ENCODE measurements around the gene FCRL6. TPM values are rescaled to one million over a fixed set of nuclear protein-coding genes. Genes with fewer than 3 reads are reported as not detected.
A peak's percentile ranks its signal among the peaks of the same experiment; 100 is the strongest.

The FCRL6 gene
- total RNA-seq, 1 experiment from 2014 or later, result not detected

- Mint-ChIP-seq H3K4me1 (ENCODE audit: insufficient read depth, unreplicated experiment) (peaks cover 5% of the 10 kb centered on the region), H3K4me3 (ENCODE audit: unreplicated experiment) (no peak overlapping the region)
- CTCF ChIA-PET, result interaction anchor here (0.6 to 7.1 kb wide), 5 partner anchors 25 to 214 kb away, joined by 3 to 54 read pairs (median 7); no protein-coding TSS in a partner anchor
These were observed 26.6 kb downstream of the FCRL6 start for GRCh38 chr1:159828581-159829272.

GRCh38 chr1:159829273-159829634 lies 27.1 kb downstream of the FCRL6 start:
- peak; percentile 36 for DNase-seq (ENCODE audit: unreplicated experiment)
- no peak for TF ChIP-seq CTCF (IDR thresholded peaks at IDR 0.05; ENCODE audit: unreplicated experiment)
- Mint-ChIP-seq H3K27ac (ENCODE audit: low read depth, unreplicated experiment) (no peak overlapping the region), H3K36me3 (ENCODE audit: insufficient read depth, unreplicated experiment) (no peaks in the 10 kb centered on the region), H3K9me3 (ENCODE audit: unreplicated experiment) (no peaks in the 10 kb centered on the region), H3K27me3 (ENCODE audit: insufficient read depth, unreplicated experiment) (no peaks in the 10 kb centered on the region), H3K4me1 (ENCODE audit: insufficient read depth, unreplicated experiment) (peaks cover 5% of the 10 kb centered on the region), H3K4me3 (ENCODE audit: unreplicated experiment) (no peak overlapping the region)
- POLR2A ChIA-PET, result no interaction called here
- BruUV-seq (replicated peaks), result no TSS peak
- intact Hi-C loops (cut with micrococcal nuclease), result no loop called here
- CTCF ChIA-PET, result interaction anchor here (0.6 to 7.1 kb wide), 4 partner anchors 25 to 63 kb away, joined by 3 to 54 read pairs (median 4); no protein-coding TSS in a partner anchor

More at GRCh38 chr1:159828581-159829272, 26.6 kb downstream of the FCRL6 start:
- Mint-ChIP-seq H3K27ac (ENCODE audit: low read depth, unreplicated experiment) (no peak overlapping the region), H3K9me3 (ENCODE audit: unreplicated experiment) (no peaks in the 10 kb centered on the region), H3K27me3 (ENCODE audit: insufficient read depth, unreplicated experiment) (no peaks in the 10 kb centered on the region), H3K36me3 (ENCODE audit: insufficient read depth, unreplicated experiment) (no peaks in the 10 kb centered on the region)
- intact Hi-C loops (cut with micrococcal nuclease), result no loop called here
- POLR2A ChIA-PET, result no interaction called here
- TF ChIP-seq CTCF (IDR thresholded peaks at IDR 0.05; ENCODE audit: unreplicated experiment), result no peak
- no peak for DNase-seq (ENCODE audit: unreplicated experiment)
- BruUV-seq (replicated peaks), result no TSS peak

- Mint-ChIP-seq H3K4me3 (ENCODE audit: unreplicated experiment) (no peak overlapping the region), H3K27ac (ENCODE audit: low read depth, unreplicated experiment) (no peak overlapping the region), H3K4me1 (ENCODE audit: insufficient read depth, unreplicated experiment) (peaks cover 5% of the 10 kb centered on the region), H3K36me3 (ENCODE audit: insufficient read depth, unreplicated experiment) (no peaks in the 10 kb centered on the region), H3K27me3 (ENCODE audit: insufficient read depth, unreplicated experiment) (no peaks in the 10 kb centered on the region), H3K9me3 (ENCODE audit: unreplicated experiment) (no peaks in the 10 kb centered on the region)
- intact Hi-C loops (cut with micrococcal nuclease), result no loop called here
- no TSS peak for BruUV-seq (replicated peaks)
- CTCF ChIA-PET, result interaction anchor here (0.9 to 7.1 kb wide), 4 partner anchors 31 to 633 kb away, joined by 3 to 54 read pairs (median 4); no protein-coding TSS in a partner anchor
- no peak for TF ChIP-seq CTCF (IDR thresholded peaks at IDR 0.05; ENCODE audit: unreplicated experiment)
- POLR2A ChIA-PET, result no interaction called here
- DNase-seq (ENCODE audit: unreplicated experiment), result peak; percentile 25
These were observed 27.8 kb downstream of the FCRL6 start for GRCh38 chr1:159829822-159830465.

- CTCF ChIA-PET, result interaction anchor here (0.7 to 7.1 kb wide), 4 partner anchors 32 to 633 kb away, joined by 3 to 54 read pairs (median 4); no protein-coding TSS in a partner anchor
- POLR2A ChIA-PET, result no interaction called here
- no peak for TF ChIP-seq CTCF (IDR thresholded peaks at IDR 0.05; ENCODE audit: unreplicated experiment)
- Mint-ChIP-seq H3K27ac (ENCODE audit: low read depth, unreplicated experiment) (no peak overlapping the region), H3K4me3 (ENCODE audit: unreplicated experiment) (no peak overlapping the region), H3K36me3 (ENCODE audit: insufficient read depth, unreplicated experiment) (no peaks in the 10 kb centered on the region), H3K9me3 (ENCODE audit: unreplicated experiment) (no peaks in the 10 kb centered on the region), H3K4me1 (ENCODE audit: insufficient read depth, unreplicated experiment) (peaks cover 5% of the 10 kb centered on the region), H3K27me3 (ENCODE audit: insufficient read depth, unreplicated experiment) (no peaks in the 10 kb centered on the region)
- DNase-seq (ENCODE audit: unreplicated experiment), result no peak
- BruUV-seq (replicated peaks), result no TSS peak
- intact Hi-C loops (cut with micrococcal nuclease), result no loop called here
These were observed 28.6 kb downstream of the FCRL6 start for GRCh38 chr1:159830722-159831121.

Measured in MCF 10A (cell line).